Heart left ventricle (tissue), 13 donors: ENCODE results near the gene ASCC3.

Experiments
- CTCF ChIP-seq, 12 donors: fragments of 200-600 bp; sonication (generic) in 4 of 12; IDR thresholded peaks; one replicate each; pipeline versions ENCODE4 v1.5.0 to v1.8.0; 2018 to 2022; ENCODE audit warnings: antibody characterized with exemption in 12 of 12, mild to moderate bottlenecking in 5 of 12
- POLR2A ChIP-seq, 2 donors: fragments of 450-650 bp; IDR thresholded peaks; one replicate each; pipeline ENCODE4 v1.6.1; 2017; ENCODE audit warnings: antibody characterized with exemption in 2 of 2, mild to moderate bottlenecking in 2 of 2, moderate library complexity in 2 of 2
- donor health status: ischemic (EF 13 %, LVEDD 7.1; RV severe dilation, severe dysfunction).
- donor health status: DM: no; HTN: yes; CAD: no.
- donor health status: DM: no; HTN: no; CAD: no.
- donor health status: ischemic (EF 25% LVEDD 6.9; RV normal size, moderate dysfunction).
- donor health status: ischemic (EF 25% LVEDD 5.7; RV mildly dilated, moderate dysfunction).
- donor health status: ischemic (EF 35%, LVEDD 5.7; RV mildly dilated, moderate dysfunction).
- donor health status: nonischemic (EF 11% LVEDD 7.7; RV severe dilation, severe dysfunction).
- donor health status: DM: yes; HTN: yes; CAD: no.
- donor health status: PGD.
- donor health status: ischemic (EF 29% LVEDD 5.4; RV normal size, mild dysfunction).
- donor health status: nonischemic (EF 23%, LVEDD 6.1; RV moderate dilation, normal function).

GRCh38 chr6:100712997-100713396 is 168.1 kb downstream of the ASCC3 start:
- TF ChIP-seq POLR2A (IDR thresholded peaks at IDR 0.05) = no peak
- TF ChIP-seq CTCF (IDR thresholded peaks at IDR 0.05) = no peak
